Endothelial cell of umbilical vein (primary cell): ENCODE measurements around the gene ABI3BP.

Source experiments
- CTCF ChIP-seq, 2 donors: IDR thresholded peaks; 1 replicate in 1 of 2; 2 replicates in 1 of 2; pipeline ENCODE4 v1.5.1; 2011; ENCODE audit warnings: low read length in 2 of 2, mild to moderate bottlenecking in 2 of 2, moderate library complexity in 2 of 2, control low read depth in 1 of 2, inconsistent platforms in 1 of 2, low read depth in 1 of 2; ENCODE audit not compliant: insufficient read depth in 1 of 2; ENCODE audit errors: extremely low read depth in 1 of 2
- EZH2 ChIP-seq: IDR thresholded peaks from 2 replicates; pipeline ENCODE4 v1.6.1; 2012; ENCODE audit warnings: borderline replicate concordance, low read depth, mild to moderate bottlenecking, moderate library complexity, low read length, inconsistent platforms; ENCODE audit not compliant: severe bottlenecking
- FOS ChIP-seq: IDR thresholded peaks from 2 replicates; pipeline ENCODE4 v1.6.1; 2011; ENCODE audit warnings: mild to moderate bottlenecking, low read length, moderate library complexity, borderline replicate concordance; ENCODE audit not compliant: insufficient read depth
- JUN ChIP-seq: IDR thresholded peaks from 2 replicates; pipeline ENCODE4 v1.6.1; 2011; ENCODE audit warnings: borderline replicate concordance, low read depth; ENCODE audit not compliant: insufficient read length, insufficient read depth
- POLR2A ChIP-seq: IDR thresholded peaks from 2 replicates; pipeline ENCODE4 v1.6.1; 2012; ENCODE audit warnings: low read depth, mild to moderate bottlenecking, control low read depth, low read length
- POLR2AphosphoS5 ChIP-seq: IDR thresholded peaks from 2 replicates; pipeline ENCODE4 v1.6.1; 2012; ENCODE audit warnings: low read depth, mild to moderate bottlenecking, control low read depth, low read length, moderate library complexity; ENCODE audit not compliant: insufficient read depth

GRCh38 chr3:100891033-100891432, 102.2 kb downstream of the ABI3BP start:
- TF ChIP-seq CTCF (IDR thresholded peaks at IDR 0.05; ENCODE audit: extremely low read depth in 1 of 2, insufficient read depth in 1 of 2, low read depth in 1 of 2, low read length in 2 of 2): peak in 1 of 2 donors; percentile 3
- TF ChIP-seq POLR2A: no peak
- TF ChIP-seq POLR2AphosphoS5: no peak
- TF ChIP-seq EZH2: no peak
- TF ChIP-seq FOS: peak; percentile 8
- TF ChIP-seq JUN: no peak
